Measurements from ENCODE around the gene TCEANC2.

DNA sequence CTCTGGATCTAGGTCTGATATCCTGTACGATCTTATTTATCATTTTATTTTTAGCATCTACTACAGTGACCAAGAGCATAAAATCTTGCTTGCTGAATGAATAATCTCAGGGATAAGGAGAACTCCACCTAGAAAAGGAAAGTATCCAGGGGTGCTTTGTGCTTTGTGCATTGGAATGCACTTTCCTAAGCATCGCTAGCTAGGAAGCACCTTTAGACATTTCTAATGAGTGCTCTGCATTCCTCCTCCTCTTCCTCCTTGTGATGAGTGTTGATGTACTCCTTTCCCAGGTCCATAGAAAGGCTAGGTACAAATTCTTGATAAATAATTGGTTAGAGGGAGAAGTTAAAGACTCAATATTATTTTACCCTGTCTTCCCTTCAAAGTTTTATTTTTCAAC lies 31.4 kb downstream of the TCEANC2 start:
- TF ChIP-seq SUZ12 (IDR thresholded peaks at IDR 0.05; ENCODE audit: extremely low read depth, insufficient read depth, insufficient read length) = no peak
- no peak for TF ChIP-seq ZNF274 (IDR thresholded peaks at IDR 0.05; ENCODE audit: low read depth, low read length)
- TF ChIP-seq YY1 (IDR thresholded peaks at IDR 0.05; ENCODE audit: insufficient read depth, insufficient read length) = no peak

Measured in NT2/D1 (cell line).